GM23248 (cell line): ENCODE results near the gene SLC7A9. TPM values are rescaled to one million over a fixed set of nuclear protein-coding genes. Genes with fewer than 3 reads are reported as not detected.

Experiments
- DNase-seq: peaks from one replicate; pipeline ENCODE4 v3.0.0-alpha.2; 2015
- H2AFZ ChIP-seq: fragments of 200-600 bp; sonication (generic); 2 replicates; pipeline ENCODE4 v1.6.1; 2016; ENCODE audit warnings: antibody characterized with exemption
- H3F3A ChIP-seq: fragments of 200-600 bp; sonication (generic); 2 replicates; pipeline ENCODE4 v1.6.1; 2016; ENCODE audit warnings: mild to moderate bottlenecking, antibody characterized with exemption, mixed run types; ENCODE audit not compliant: insufficient read depth
- H3K27ac ChIP-seq: fragments of 200-600 bp; sonication (generic); 2 replicates; pipeline ENCODE4 v1.5.1; 2016; ENCODE audit warnings: mild to moderate bottlenecking
- H3K27me3 ChIP-seq: fragments of 200-600 bp; sonication (generic); replicated peaks from 2 replicates; pipeline ENCODE4 v1.6.1; 2016; ENCODE audit warnings: mild to moderate bottlenecking; ENCODE audit not compliant: insufficient read depth
- H3K36me3 ChIP-seq: fragments of 200-600 bp; sonication (generic); 2 replicates; pipeline ENCODE4 v1.6.1; 2016; ENCODE audit warnings: low read depth, mild to moderate bottlenecking
- H3K4me1 ChIP-seq: fragments of 200-600 bp; sonication (generic); 2 replicates; pipeline ENCODE4 v1.6.1; 2016; ENCODE audit warnings: mild to moderate bottlenecking; ENCODE audit not compliant: insufficient read depth
- H3K4me2 ChIP-seq: fragments of 200-600 bp; sonication (generic); one replicate; pipeline ENCODE4 v1.6.1; 2016; ENCODE audit warnings: mild to moderate bottlenecking; ENCODE audit not compliant: unreplicated experiment
- H3K4me3 ChIP-seq: fragments of 200-600 bp; sonication (generic); 2 replicates; pipeline ENCODE4 v1.5.1; 2016; ENCODE audit warnings: mild to moderate bottlenecking
- H3K79me2 ChIP-seq: fragments of 200-600 bp; sonication (generic); 2 replicates; pipeline ENCODE4 v1.6.1; 2016; ENCODE audit warnings: mild to moderate bottlenecking; ENCODE audit not compliant: insufficient read depth
- H3K9ac ChIP-seq: fragments of 200-600 bp; sonication (generic); 2 replicates; pipeline ENCODE4 v1.6.1; 2016; ENCODE audit warnings: mild to moderate bottlenecking
- H3K9me2 ChIP-seq: fragments of 200-600 bp; sonication (generic); 2 replicates; pipeline ENCODE4 v1.6.1; 2016; ENCODE audit warnings: mixed run types, mild to moderate bottlenecking, moderate library complexity; ENCODE audit not compliant: insufficient read depth
- H3K9me3 ChIP-seq: fragments of 200-600 bp; sonication (generic); one replicate; pipeline ENCODE4 v1.6.1; 2017; ENCODE audit warnings: low read depth
- H4K20me1 ChIP-seq: fragments of 200-600 bp; sonication (generic); 2 replicates; pipeline ENCODE4 v1.6.0; 2016; ENCODE audit not compliant: insufficient read depth
- EZH2 ChIP-seq: fragments of 200-600 bp; sonication (generic); IDR thresholded peaks from 2 replicates; pipeline ENCODE4 v1.6.1; 2018; ENCODE audit warnings: antibody characterized with exemption, mild to moderate bottlenecking; ENCODE audit not compliant: insufficient read depth, poor library complexity, severe bottlenecking
- EZH2phosphoT487 ChIP-seq: fragments of 200-600 bp; sonication (generic); IDR thresholded peaks from 2 replicates; pipeline ENCODE4 v1.6.1; 2018; ENCODE audit warnings: antibody characterized with exemption, moderate library complexity, mild to moderate bottlenecking, low read depth; ENCODE audit not compliant: insufficient read depth
- WGBS, 2 experiments: methylation state at CpG; one replicate each; pipeline ENCODE4 v1.1.6; 2015 to 2017; ENCODE audit warnings: low lambda C conversion rate in 2 of 2, low coverage in 1 of 2; ENCODE audit errors: missing lambda C conversion rate in 2 of 2; 5-methylcytosine and 5-hydroxymethylcytosine counted together
- in situ Hi-C: fragments of 300-500 bp; cut with MboI; formaldehyde crosslinking; loops from 2 replicates; pipeline ENCODE4 v1.15.0; 2020
- polyA plus RNA-seq: library from polyadenylated mRNA; unstranded; fragments of >200 nt; fragmentation: Nextera tagmentation; extraction: Ambion mirVana; gene quantifications from 2 replicates; pipeline ENCODE4 v1.2.1, GENCODE V29; 2016
- total RNA-seq: library from RNA; depleted of rRNA; stranded (reverse); fragments of >200 nt; shearing (Covaris generic); gene quantifications from 2 replicates; pipeline ENCODE4 v1.2.3, GENCODE V29; 2014

The SLC7A9 gene
- total and polyA plus RNA-seq, 2 experiments from 2014 or later: not detected

- no peak overlapping the region for H3K9ac ChIP-seq
- DNase-seq: peak; percentile 27
- 67 to 71% methylated on average over 12 of the region's 12 CpGs for WGBS, 2 experiments
- H3K36me3 ChIP-seq: peaks cover 11% of the 10 kb centered on the region; the same call in 1 of the 2 replicates
- no peaks in the 10 kb centered on the region for H4K20me1 ChIP-seq
- no peaks in the 10 kb centered on the region for H3K9me2 ChIP-seq
- H3K4me3 ChIP-seq: no peak overlapping the region
- TF ChIP-seq EZH2 (no peak), EZH2phosphoT487 (no peak)
- H2AFZ ChIP-seq: no peak overlapping the region
- H3K27ac ChIP-seq: no peak overlapping the region
- in situ Hi-C loops: no loop called here
- no peak overlapping the region for H3K4me2 ChIP-seq
- H3K79me2 ChIP-seq: no peaks in the 10 kb centered on the region
- no peaks in the 10 kb centered on the region for H3F3A ChIP-seq
- H3K27me3 ChIP-seq: no peaks in the 10 kb centered on the region
- no peaks in the 10 kb centered on the region for H3K9me3 ChIP-seq
- H3K4me1 ChIP-seq: no peaks in the 10 kb centered on the region
Measured at GRCh38 chr19:32914879-32915660, 45.5 kb upstream of the SLC7A9 start.

- no peaks in the 10 kb centered on the region for H3K9me3 ChIP-seq
- no peak overlapping the region for H3K4me2 ChIP-seq
- no peaks in the 10 kb centered on the region for H3K79me2 ChIP-seq
- no peak for DNase-seq
- 96% methylated on average over 4 of the region's 4 CpGs for WGBS, 2 experiments
- H3K9me2 ChIP-seq: no peaks in the 10 kb centered on the region
- no peak overlapping the region for H3K9ac ChIP-seq
- no peaks in the 10 kb centered on the region for H3K27me3 ChIP-seq
- H3K27ac ChIP-seq: no peak overlapping the region
- H3F3A ChIP-seq: no peaks in the 10 kb centered on the region
- TF ChIP-seq EZH2: no peak
- no peak for TF ChIP-seq EZH2phosphoT487
- no peaks in the 10 kb centered on the region for H4K20me1 ChIP-seq
- H2AFZ ChIP-seq: no peak overlapping the region
- no peak overlapping the region for H3K4me3 ChIP-seq
- H3K4me1 ChIP-seq: no peaks in the 10 kb centered on the region
- in situ Hi-C loops: no loop called here
- H3K36me3 ChIP-seq: peaks cover 13% of the 10 kb centered on the region; the same call in 1 of the 2 replicates
Measured at GRCh38 chr19:32911467-32911866, 41.9 kb upstream of the SLC7A9 start.

- TF ChIP-seq EZH2phosphoT487: no peak
- TF ChIP-seq EZH2: no peak
- H3K36me3 ChIP-seq: peaks cover 11% of the 10 kb centered on the region
- no peaks in the 10 kb centered on the region for H4K20me1 ChIP-seq
- no peak overlapping the region for H2AFZ ChIP-seq
- no peak overlapping the region for H3K27ac ChIP-seq
- no peaks in the 10 kb centered on the region for H3F3A ChIP-seq
- DNase-seq: no peak
- H3K9ac ChIP-seq: no peak overlapping the region
- no peaks in the 10 kb centered on the region for H3K27me3 ChIP-seq
- WGBS, 2 experiments: 98% methylated on average over 5 of the region's 5 CpGs
- no peaks in the 10 kb centered on the region for H3K9me3 ChIP-seq
- H3K79me2 ChIP-seq: no peaks in the 10 kb centered on the region
- H3K9me2 ChIP-seq: no peaks in the 10 kb centered on the region
- H3K4me2 ChIP-seq: no peak overlapping the region
- in situ Hi-C loops: no loop called here
- H3K4me3 ChIP-seq: no peak overlapping the region
- no peaks in the 10 kb centered on the region for H3K4me1 ChIP-seq
Measured at GRCh38 chr19:32910874-32911273, 41.3 kb upstream of the SLC7A9 start.

- in situ Hi-C loops: no loop called here
- Histone ChIP-seq H3F3A (no peaks in the 10 kb centered on the region), H4K20me1 (no peaks in the 10 kb centered on the region), H2AFZ (no peak overlapping the region), H3K27me3 (no peaks in the 10 kb centered on the region), H3K9me2 (no peaks in the 10 kb centered on the region), H3K79me2 (no peaks in the 10 kb centered on the region), H3K9me3 (no peaks in the 10 kb centered on the region), H3K4me1 (no peaks in the 10 kb centered on the region), H3K4me2 (no peak overlapping the region), H3K9ac (no peak overlapping the region), H3K4me3 (no peak overlapping the region), H3K36me3 (peaks cover 15% of the 10 kb centered on the region), H3K27ac (no peak overlapping the region)
- TF ChIP-seq EZH2 (no peak), EZH2phosphoT487 (no peak)
- DNase-seq: no peak
- WGBS, 2 experiments: 93 to 98% methylated on average over 5 of the region's 5 CpGs
Measured at GRCh38 chr19:32910094-32910493, 40.5 kb upstream of the SLC7A9 start.
